Measurements from ENCODE around the gene DUSP22.

GRCh38 chr6:343226-343935 lies 51.1 kb downstream of the DUSP22 start:
- TF ChIP-seq, protein P1, sequence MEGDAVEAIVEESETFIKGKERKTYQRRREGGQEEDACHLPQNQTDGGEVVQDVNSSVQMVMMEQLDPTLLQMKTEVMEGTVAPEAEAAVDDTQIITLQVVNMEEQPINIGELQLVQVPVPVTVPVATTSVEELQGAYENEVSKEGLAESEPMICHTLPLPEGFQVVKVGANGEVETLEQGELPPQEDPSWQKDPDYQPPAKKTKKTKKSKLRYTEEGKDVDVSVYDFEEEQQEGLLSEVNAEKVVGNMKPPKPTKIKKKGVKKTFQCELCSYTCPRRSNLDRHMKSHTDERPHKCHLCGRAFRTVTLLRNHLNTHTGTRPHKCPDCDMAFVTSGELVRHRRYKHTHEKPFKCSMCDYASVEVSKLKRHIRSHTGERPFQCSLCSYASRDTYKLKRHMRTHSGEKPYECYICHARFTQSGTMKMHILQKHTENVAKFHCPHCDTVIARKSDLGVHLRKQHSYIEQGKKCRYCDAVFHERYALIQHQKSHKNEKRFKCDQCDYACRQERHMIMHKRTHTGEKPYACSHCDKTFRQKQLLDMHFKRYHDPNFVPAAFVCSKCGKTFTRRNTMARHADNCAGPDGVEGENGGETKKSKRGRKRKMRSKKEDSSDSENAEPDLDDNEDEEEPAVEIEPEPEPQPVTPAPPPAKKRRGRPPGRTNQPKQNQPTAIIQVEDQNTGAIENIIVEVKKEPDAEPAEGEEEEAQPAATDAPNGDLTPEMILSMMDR (IDR thresholded peaks at IDR 0.05; ENCODE audit: low read depth, low read length, missing input control), result no peak
- TF ChIP-seq GABPA (IDR thresholded peaks at IDR 0.05 in 1 of 2, conservative IDR thresholded peaks at IDR 0.05 in 1 of 2) (no peak), ATF3 (IDR thresholded peaks at IDR 0.05) (no peak), FOXA1 (IDR thresholded peaks at IDR 0.05) (no peak), NR2F2 (IDR thresholded peaks at IDR 0.05) (no peak), MAX (IDR thresholded peaks at IDR 0.05) (no peak)
- TF ChIP-seq, protein P2, sequence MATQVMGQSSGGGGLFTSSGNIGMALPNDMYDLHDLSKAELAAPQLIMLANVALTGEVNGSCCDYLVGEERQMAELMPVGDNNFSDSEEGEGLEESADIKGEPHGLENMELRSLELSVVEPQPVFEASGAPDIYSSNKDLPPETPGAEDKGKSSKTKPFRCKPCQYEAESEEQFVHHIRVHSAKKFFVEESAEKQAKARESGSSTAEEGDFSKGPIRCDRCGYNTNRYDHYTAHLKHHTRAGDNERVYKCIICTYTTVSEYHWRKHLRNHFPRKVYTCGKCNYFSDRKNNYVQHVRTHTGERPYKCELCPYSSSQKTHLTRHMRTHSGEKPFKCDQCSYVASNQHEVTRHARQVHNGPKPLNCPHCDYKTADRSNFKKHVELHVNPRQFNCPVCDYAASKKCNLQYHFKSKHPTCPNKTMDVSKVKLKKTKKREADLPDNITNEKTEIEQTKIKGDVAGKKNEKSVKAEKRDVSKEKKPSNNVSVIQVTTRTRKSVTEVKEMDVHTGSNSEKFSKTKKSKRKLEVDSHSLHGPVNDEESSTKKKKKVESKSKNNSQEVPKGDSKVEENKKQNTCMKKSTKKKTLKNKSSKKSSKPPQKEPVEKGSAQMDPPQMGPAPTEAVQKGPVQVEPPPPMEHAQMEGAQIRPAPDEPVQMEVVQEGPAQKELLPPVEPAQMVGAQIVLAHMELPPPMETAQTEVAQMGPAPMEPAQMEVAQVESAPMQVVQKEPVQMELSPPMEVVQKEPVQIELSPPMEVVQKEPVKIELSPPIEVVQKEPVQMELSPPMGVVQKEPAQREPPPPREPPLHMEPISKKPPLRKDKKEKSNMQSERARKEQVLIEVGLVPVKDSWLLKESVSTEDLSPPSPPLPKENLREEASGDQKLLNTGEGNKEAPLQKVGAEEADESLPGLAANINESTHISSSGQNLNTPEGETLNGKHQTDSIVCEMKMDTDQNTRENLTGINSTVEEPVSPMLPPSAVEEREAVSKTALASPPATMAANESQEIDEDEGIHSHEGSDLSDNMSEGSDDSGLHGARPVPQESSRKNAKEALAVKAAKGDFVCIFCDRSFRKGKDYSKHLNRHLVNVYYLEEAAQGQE (IDR thresholded peaks at IDR 0.05), result no peak
